ENCODE results near the gene EAF1.

- TF ChIP-seq CTCF (optimal IDR thresholded peaks at IDR 0.05 in 1 of 3, IDR thresholded peaks at IDR 0.05 in 1 of 3, conservative IDR thresholded peaks at IDR 0.05 in 1 of 3; ENCODE audit: extremely low read depth in 1 of 3, insufficient read depth in 2 of 3, low read length in 3 of 3) (no peak), EZH2 (IDR thresholded peaks at IDR 0.05; ENCODE audit: low read length) (no peak)
Observed at GRCh38 chr3:15384510-15385237, 42.7 kb upstream of the EAF1 start.
